Measurements from ENCODE around the gene MYO19. TPM values are rescaled to one million over a fixed set of nuclear protein-coding genes. Genes with fewer than 3 reads are reported as not detected.

Gene MYO19
- total and polyA plus RNA-seq, 8 donors = 11.8 to 311 (median 112) TPM

DNA sequence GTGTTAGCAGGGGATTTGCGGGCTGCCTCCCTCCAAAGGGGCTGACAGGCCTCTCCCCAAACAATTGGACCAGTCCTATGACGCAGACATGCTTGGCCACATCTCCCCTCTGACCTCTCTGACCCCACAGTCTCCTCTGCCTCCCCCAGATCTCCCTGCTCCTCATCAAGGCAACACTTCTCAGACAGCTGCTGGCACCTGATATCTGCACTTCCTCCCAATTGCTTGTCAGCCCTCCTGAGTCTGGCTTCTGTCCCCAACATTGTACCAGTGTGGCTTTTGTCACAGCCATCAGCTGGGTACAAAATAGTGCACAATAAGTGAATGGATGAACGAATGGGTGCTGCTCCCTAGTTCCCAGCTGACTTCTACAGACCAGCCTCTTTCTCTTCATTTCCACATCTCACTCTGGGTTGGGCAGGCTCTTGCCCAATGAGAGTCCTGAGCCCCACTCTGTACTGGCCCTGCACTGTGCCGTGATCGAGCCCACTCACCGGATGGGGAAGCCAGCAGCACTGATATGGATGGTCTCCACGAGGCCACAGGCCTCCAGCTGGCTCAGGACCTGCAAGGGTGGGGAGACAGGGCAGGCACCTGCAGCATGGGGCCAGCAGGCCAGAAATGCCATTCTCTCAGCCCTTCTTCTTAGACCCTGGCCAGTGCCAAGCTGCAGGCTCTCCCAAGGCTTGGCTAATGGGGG lies 31.1 kb downstream of the MYO19 start:
- intact Hi-C loops (cut with DNase I; ENCODE audit: low total_unique reads) = no loop called here
- H3K4me1 ChIP-seq = no peaks in the 10 kb centered on the region
- H3K27ac ChIP-seq = no peak overlapping the region
- no peaks in the 10 kb centered on the region for H3K9me3 ChIP-seq
- no peak overlapping the region for H3K4me3 ChIP-seq
- DNase-seq = no peak
- no peak for TF ChIP-seq POLR2AphosphoS5 (IDR thresholded peaks at IDR 0.05)
- no peak for TF ChIP-seq EP300 (IDR thresholded peaks at IDR 0.05)
- TF ChIP-seq, protein P1, sequence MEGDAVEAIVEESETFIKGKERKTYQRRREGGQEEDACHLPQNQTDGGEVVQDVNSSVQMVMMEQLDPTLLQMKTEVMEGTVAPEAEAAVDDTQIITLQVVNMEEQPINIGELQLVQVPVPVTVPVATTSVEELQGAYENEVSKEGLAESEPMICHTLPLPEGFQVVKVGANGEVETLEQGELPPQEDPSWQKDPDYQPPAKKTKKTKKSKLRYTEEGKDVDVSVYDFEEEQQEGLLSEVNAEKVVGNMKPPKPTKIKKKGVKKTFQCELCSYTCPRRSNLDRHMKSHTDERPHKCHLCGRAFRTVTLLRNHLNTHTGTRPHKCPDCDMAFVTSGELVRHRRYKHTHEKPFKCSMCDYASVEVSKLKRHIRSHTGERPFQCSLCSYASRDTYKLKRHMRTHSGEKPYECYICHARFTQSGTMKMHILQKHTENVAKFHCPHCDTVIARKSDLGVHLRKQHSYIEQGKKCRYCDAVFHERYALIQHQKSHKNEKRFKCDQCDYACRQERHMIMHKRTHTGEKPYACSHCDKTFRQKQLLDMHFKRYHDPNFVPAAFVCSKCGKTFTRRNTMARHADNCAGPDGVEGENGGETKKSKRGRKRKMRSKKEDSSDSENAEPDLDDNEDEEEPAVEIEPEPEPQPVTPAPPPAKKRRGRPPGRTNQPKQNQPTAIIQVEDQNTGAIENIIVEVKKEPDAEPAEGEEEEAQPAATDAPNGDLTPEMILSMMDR (IDR thresholded peaks at IDR 0.05) = no peak
- TF ChIP-seq POLR2A (IDR thresholded peaks at IDR 0.05) = no peak
- WGBS, 5 donors = 91 to 97% (median 95%) methylated on average over 7 of the region's 7 CpGs
- peaks cover 37 to 99% (median 91%) of the 10 kb centered on the region in 4 donors for H3K36me3 ChIP-seq
- H3K27me3 ChIP-seq = no peaks in the 10 kb centered on the region

DNA sequence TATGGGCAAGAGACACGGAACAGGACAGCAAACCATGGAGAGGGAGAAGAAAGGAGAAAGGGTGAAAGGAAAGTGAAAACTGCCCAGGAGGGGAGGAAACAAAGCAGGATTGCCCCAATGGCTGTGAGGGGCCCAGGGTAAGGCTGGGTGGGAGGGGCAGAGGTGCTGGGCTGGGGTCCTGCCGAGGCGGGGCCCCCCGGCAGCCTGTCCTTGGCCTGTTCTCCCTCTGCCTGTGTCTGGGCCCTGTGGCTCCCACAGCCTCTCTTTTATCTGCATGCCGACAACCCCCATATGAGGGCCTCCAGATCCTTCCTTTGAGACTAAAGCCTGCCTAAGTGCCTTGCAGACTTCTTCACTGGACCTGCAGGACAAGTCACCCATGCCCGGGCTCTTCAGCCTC lies 32.7 kb downstream of the MYO19 start:
- Histone ChIP-seq H3K27ac (no peak overlapping the region), H3K4me3 (no peak overlapping the region), H3K4me1 (no peaks in the 10 kb centered on the region), H3K27me3 (no peaks in the 10 kb centered on the region), H3K9me3 (no peaks in the 10 kb centered on the region), H3K36me3 (peaks cover 44 to 99% (median 92%) of the 10 kb centered on the region in 4 donors)
- TF ChIP-seq POLR2A (IDR thresholded peaks at IDR 0.05) (no peak), POLR2AphosphoS5 (IDR thresholded peaks at IDR 0.05) (no peak), EP300 (IDR thresholded peaks at IDR 0.05) (no peak)
- TF ChIP-seq, protein P1 (IDR thresholded peaks at IDR 0.05) = no peak
- WGBS, 5 donors = 87 to 97% (median 96%) methylated on average over 6 of the region's 6 CpGs
- intact Hi-C loops (cut with DNase I; ENCODE audit: low total_unique reads) = no loop called here
- DNase-seq = no peak

DNA sequence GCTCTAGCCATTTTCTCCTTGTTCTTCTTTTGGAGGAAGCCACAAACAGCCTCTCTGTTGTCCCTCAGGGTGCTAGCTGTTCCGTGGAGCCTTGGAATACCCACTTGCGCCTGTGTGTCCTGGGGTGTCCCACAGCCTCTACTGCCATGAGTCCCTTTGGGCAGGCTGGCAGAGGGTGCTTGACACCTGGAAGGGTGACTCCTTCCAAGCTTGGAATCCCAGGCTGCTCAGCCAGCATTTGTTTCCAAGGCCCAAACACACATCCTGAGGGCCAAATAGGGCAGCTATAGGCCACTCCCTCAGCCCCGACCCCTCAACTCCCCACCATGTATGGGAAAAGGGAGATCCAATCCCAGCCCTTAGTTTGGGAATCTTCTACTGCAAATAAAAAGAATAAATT lies 33.3 kb downstream of the MYO19 start:
- Histone ChIP-seq H3K4me1 (no peaks in the 10 kb centered on the region), H3K9me3 (no peaks in the 10 kb centered on the region), H3K27ac (no peak overlapping the region), H3K27me3 (no peaks in the 10 kb centered on the region), H3K36me3 (peaks cover 41 to 99% (median 92%) of the 10 kb centered on the region in 4 donors), H3K4me3 (no peak overlapping the region)
- WGBS, 5 donors = 89 to 97% (median 95%) methylated on average over 3 of the region's 3 CpGs
- TF ChIP-seq POLR2A (IDR thresholded peaks at IDR 0.05) (no peak), EP300 (IDR thresholded peaks at IDR 0.05) (no peak), POLR2AphosphoS5 (IDR thresholded peaks at IDR 0.05) (no peak)
- TF ChIP-seq, protein P1 (IDR thresholded peaks at IDR 0.05) = no peak
- intact Hi-C loops (cut with DNase I; ENCODE audit: low total_unique reads) = no loop called here
- no peak for DNase-seq

DNA sequence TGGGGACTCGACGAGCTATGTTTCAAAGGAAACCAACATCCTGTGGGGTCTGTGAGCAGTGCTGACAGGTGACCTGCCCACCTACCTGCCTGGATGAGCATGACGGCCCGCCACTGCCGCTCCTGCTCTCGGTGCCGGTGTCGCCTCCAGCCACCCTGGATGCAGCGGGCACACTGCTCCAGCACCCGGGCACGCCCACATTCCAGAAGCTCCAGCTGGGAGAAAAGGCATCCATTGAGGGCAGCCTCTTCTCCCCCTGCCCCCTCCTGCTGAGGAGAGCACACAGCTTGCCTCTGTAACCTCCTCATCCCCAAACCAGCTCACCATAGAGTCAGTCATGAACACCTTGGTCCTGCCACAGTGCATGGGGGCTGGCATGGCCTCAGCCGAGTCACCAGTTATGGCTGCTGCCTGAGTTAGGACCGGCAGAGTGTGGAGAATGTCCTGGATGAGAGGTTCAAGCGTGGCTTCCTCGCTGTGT lies 33.9 kb downstream of the MYO19 start:
- Histone ChIP-seq H3K9me3 (no peaks in the 10 kb centered on the region), H3K4me3 (no peak overlapping the region), H3K27me3 (no peaks in the 10 kb centered on the region), H3K4me1 (no peaks in the 10 kb centered on the region), H3K36me3 (peaks cover 42 to 99% (median 92%) of the 10 kb centered on the region in 4 donors), H3K27ac (no peak overlapping the region)
- intact Hi-C loops (cut with DNase I; ENCODE audit: low total_unique reads) = no loop called here
- no peak for DNase-seq
- TF ChIP-seq POLR2AphosphoS5 (IDR thresholded peaks at IDR 0.05) (no peak), EP300 (IDR thresholded peaks at IDR 0.05) (no peak), POLR2A (IDR thresholded peaks at IDR 0.05) (no peak)
- TF ChIP-seq, protein P1 (IDR thresholded peaks at IDR 0.05) = no peak
- 87 to 91% (median 88%) methylated on average over 8 to 15 of the region's 15 CpGs for WGBS, 5 donors

Measured in stomach (tissue), 9 donors.